Left ventricle myocardium superior (tissue), 1 donor: Measurements from ENCODE around the gene LEMD1. TPM values are rescaled to one million over a fixed set of nuclear protein-coding genes. Genes with fewer than 3 reads are reported as not detected.
A peak's percentile ranks its signal among the peaks of the same experiment; 100 is the strongest.
"Not testable (repeated sequence)": the region's sequence is repeated elsewhere in the genome, so short reads cannot be mapped to it uniquely, and the experiment has no call there.

Source experiments
- ATAC-seq: fragments of 200-7000 bp; cut with Tn5 transposase; one replicate; pipeline ENCODE4 v1.9.1; 2020; ENCODE audit warnings: mild to moderate bottlenecking, moderate library complexity
- DNase-seq: peaks from one replicate; pipeline ENCODE4 v3.0.0-alpha.2; 2020
- intact Hi-C: fragments of 100-400 bp; cut with micrococcal nuclease; formaldehyde crosslinking; loops from one replicate; pipeline ENCODE4 v1.11.0; 2022
- total RNA-seq: library from RNA; stranded (reverse); fragmentation: NEBNext Ultra II Directional; extraction: Animal tissue kit (Norgen Biotek cat#: 25700); gene quantifications from one replicate; pipeline ENCODE4 v1.2.1, GENCODE V29; 2021
- donor health status: DM: no; HTN: yes; CAD: no; lungs with severe emphysema.

Gene LEMD1
- total RNA-seq, 1 donor from 2014 or later: not detected

GRCh38 chr1:205368478-205368877 lies 53.4 kb downstream of the LEMD1 start:
- no peak for DNase-seq
- ATAC-seq: no peak
- intact Hi-C loops: no loop called here

DNA sequence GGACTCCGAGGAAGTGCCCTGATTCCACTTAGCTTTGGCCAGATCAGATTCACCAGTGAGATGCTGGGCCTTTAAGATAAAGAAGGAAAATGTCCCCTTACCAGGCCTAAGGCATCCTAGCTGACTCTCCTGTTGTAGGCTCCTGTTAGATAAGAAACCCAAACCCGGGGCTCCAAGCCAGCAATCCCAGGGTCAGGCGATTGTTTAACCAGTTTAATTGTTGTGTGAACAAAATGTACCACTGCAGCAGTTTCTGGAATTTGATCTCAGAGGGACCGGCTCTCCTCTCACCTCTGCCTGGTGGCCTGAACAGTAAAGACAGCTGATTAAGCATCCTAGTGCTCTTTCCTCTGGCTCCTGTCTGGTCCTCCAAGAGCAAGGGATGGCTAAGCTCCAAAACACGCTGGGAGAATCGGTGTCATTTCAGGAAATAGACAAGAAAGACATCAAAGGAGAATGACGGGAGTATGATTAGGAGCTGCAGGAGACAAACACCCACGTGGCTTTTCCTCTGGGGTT lies 55.9 kb downstream of the LEMD1 start:
- intact Hi-C loops: no loop called here
- no peak for DNase-seq
- peak; percentile 46 for ATAC-seq

DNA sequence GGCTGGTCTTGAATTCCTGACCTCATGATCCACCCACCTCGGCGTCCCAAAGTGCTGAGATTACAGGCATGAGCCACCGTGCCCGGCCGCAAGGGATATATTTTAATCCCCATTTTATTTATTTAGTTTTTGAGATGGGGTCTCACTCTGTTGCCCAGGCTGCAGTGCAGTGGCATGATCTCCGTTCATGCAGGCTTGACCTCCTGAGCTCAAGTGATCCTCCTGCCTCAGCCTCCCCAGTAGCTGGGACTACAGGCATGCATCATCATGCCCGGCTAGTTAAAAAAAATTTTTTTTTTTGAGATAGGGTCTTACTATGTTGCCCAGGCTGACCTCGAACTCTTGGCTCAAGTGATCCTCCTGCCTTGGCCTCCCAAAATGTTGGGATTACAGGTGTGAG lies 56.8 kb downstream of the LEMD1 start:
- DNase-seq, ATAC-seq, intact Hi-C loops: not testable (repeated sequence)

DNA sequence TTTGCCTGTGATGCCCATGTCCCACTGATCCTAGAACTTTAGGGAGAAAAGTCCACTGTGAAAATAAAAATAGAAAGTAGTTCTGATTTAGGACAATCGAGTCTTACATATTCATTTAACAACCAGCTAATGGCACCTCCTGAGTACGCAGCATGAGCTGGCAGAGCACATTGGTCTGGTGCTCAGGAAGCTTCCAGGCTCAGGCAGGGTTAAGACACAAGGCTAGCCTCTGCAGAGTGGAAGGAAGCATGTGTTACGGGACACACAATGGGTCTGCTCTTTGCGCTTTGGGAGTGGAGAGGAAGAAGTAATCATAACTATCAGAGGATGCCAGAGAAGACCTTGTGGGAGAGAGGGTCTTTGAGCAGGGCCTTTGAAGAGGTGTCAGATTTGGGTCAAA lies 61.0 kb downstream of the LEMD1 start:
- no peak for ATAC-seq
- intact Hi-C loops: no loop called here
- no peak for DNase-seq

- no peak for ATAC-seq
- intact Hi-C loops: no loop called here
- no peak for DNase-seq
These were observed 61.9 kb downstream of the LEMD1 start for GRCh38 chr1:205359771-205360565.

DNA sequence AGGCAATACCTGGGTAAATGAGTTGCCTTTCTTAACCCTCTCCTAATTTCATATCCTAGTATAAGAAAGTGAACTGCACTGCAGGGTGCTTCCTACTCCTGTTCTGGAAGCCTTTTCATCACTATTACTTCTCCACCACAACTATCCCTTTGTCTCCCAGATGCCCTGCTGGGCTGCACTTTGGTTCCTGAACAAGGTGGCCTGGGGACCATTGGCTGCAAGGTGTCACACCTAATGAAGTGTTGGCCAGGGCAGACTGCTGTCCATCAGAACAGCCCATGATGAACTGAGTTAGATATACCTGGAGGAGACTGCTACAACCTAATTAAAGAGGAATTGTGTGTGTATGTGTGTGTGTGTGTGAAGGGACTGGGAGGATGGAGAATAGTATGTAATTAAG lies 63.3 kb downstream of the LEMD1 start:
- intact Hi-C loops: no loop called here
- ATAC-seq: no peak
- DNase-seq: no peak

- intact Hi-C loops: no loop called here
- ATAC-seq (no peak), DNase-seq (no peak)
These were observed 64.3 kb downstream of the LEMD1 start for GRCh38 chr1:205357567-205357966.

GRCh38 chr1:205356440-205357139 lies 65.3 kb downstream of the LEMD1 start, which contains the start of gene KLHDC8A:
TSS of gene KLHDC8A (minus strand) at chr1:205356922. CDS start at chr1:205343604, 13,318 bp downstream.
- DNase-seq (no peak), ATAC-seq (no peak)
- intact Hi-C loops: no loop called here

DNA sequence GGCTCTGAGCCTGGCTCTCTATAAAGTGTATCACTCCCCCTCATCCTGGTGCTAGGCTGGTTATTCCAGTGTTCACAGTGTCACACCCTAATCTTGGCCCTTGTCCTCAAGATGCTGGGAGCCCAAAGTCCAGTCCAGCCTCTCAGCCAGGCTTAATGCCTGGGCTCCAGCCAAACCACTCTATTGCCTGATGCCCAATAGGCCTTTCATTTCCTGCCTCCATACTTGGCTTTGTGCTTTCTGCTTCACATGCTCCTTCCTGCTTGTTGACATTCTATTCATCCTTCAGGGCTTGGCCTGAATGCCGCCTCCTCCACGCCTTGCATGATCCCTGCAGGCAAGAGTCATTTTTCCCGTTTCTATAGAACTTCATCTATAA lies 66.8 kb downstream of the LEMD1 start:
- DNase-seq: no peak
- intact Hi-C loops: no loop called here
- peak; percentile 14 for ATAC-seq

DNA sequence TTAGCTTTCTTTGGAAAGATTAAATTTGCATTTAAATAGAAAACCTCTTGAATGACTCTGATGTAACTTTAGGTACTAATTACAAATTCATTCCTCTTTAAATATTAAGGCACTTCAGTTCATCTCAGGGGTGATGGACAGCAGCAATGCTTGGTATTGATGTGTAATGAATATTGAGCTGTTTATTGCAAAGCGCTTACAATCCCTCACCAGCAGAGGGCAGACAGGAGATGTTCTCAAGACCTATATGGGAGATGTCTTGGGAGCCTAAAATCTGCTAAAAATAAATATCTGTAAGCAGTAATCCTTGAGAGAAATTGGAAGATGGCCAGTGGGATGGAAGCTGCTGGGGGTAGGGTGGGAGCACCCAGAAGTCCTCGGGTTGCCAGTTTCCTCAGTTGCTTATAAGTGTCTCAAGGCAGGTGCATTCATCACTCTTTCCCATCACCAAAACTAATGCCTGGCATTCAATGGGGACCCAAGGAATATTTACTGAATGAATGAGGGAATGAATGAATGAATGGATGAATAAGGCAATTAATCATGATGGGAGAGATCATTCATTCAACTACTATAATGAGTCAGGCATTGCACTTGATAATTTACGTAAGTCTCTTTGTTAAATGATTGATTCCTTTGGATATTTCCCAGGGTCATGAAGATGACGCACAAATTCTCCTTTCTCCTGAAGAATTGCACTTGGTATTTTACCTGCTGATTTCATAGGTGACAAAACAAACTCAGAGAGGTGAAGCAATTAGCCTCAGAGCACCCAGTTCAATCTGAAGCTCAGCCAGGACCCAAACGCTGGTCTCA lies 67.4 kb downstream of the LEMD1 start:
- DNase-seq: no peak
- peak; percentile 56 for ATAC-seq
- intact Hi-C loops: no loop called here

DNA sequence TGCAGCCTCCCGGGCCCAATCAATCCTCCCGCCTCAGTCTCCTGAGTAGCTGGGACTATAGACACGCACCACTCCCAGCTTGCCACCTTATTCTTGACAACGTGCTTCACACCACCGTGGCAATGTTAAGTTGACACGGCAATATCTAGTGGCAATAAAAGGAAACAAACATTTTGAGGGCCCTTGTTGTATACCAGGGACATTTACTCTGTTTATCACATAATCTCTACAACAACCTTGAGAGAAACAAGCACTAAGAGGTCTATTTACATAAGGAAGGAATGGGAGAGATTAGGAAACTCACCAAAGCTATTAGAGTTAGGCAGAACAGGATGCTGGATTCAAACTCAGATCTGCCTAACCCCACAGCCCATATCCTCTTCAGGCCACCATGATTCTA lies 68.2 kb downstream of the LEMD1 start:
- DNase-seq (no peak), ATAC-seq (no peak)
- intact Hi-C loops: no loop called here

DNA sequence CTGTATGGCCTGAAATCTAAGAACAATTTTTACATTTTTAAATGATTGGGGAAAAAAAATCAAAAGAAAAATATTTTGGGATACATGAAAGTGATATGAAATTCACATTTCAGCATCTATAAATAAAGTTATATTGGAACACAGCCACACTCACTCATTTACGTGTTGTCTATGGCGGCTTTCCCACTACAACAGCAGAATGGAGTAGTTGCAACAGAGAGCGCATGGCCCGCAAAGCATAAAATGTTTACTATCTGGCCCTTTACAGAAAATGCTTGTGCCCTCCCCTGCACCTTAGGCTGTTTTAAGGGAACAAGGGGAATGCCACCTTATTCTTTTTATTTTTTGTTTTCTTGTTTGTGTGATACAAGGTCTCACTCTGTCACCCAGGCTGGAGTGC lies 68.7 kb downstream of the LEMD1 start:
- intact Hi-C loops: no loop called here
- ATAC-seq (no peak), DNase-seq (no peak)

- ATAC-seq (no peak), DNase-seq (no peak)
- intact Hi-C loops: no loop called here
These were observed 69.7 kb downstream of the LEMD1 start for GRCh38 chr1:205351984-205352713.

DNA sequence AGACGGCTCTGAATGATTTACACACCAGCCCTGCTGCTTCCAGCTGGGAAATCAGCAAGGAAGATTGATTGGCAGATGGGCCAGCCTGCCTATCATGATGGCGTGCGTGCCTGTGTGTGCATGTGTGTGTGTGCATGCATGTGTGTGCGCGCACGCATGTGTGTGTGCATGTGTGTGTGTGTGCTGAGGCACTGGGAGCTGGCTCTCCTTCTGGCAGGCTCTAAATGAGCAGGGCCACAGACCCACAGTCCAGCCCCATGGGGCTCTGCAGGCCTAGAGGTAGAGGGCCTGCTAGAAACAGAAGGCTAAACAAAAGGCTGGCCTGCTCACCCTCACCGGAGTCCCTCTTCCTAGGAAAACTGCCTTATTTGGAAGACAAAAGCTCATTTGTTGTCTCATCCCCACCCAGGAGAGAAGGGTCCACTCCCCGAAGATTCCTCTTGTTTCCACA lies 71.1 kb downstream of the LEMD1 start:
- ATAC-seq (no peak), DNase-seq (no peak)
- intact Hi-C loops: no loop called here

DNA sequence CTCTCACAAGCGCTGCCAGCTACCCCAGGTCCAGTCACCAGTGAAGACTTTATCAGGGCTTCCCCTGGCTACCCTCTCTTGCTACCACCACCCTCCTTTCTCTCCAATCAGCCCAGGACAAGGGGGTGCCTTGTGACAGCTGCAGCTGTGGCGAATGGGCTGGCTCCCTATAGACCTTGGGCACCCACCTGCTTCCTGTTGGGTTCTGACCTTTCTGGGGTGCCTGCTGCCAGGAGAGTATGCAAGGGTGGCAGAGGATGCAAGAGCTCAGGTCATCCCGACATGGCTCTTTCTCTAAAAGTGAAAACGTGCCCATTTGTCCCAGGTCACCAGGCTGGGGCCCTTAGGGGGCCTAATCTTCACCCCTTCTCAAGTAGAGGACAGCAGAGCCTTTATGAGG lies 71.7 kb downstream of the LEMD1 start:
- no peak for ATAC-seq
- intact Hi-C loops: no loop called here
- no peak for DNase-seq

DNA sequence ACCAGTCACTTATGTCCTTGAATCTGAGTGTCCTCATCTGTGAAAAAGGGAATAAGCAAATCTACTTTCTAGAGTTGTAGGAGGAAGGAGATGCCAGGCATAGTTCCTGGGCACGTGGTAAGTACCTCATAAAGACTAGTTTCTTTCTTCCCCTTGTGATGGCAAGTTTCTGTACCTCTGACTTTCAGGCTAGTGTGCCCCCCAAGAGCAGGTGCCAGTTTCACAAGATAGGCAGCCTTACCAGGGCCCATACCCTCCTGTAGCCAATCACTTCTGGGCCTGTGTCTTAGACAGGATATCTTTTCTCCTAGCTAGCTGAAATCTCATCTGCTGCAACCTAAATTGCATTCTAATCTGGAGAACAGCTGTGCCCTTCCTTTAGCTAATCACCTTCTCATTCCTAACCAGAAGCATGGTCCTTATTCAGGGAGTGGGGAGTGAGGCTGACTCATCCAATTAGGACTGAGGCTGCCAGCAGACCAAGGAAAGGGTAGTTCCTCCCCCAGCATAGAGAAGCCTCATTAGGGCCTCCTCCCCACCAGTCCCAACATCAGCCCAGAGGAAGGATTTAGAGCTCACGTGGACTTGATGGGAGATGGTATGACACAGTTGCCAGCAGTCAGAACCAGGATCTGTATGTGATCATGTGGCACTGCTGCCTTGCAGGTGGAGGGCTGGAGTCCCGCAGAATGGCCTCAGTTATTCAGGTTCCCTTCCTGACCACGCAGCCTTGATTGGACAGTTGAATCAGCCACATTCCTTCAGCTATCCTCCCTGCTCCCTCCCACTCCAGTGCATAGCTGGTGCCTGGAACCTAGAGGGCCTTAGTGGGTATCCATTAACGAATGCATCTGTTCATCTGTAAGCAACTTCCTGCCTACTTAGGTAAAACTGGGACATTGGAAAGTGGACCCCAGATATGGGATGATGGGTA lies 73.0 kb downstream of the LEMD1 start:
- intact Hi-C loops: no loop called here
- DNase-seq: no peak

DNA sequence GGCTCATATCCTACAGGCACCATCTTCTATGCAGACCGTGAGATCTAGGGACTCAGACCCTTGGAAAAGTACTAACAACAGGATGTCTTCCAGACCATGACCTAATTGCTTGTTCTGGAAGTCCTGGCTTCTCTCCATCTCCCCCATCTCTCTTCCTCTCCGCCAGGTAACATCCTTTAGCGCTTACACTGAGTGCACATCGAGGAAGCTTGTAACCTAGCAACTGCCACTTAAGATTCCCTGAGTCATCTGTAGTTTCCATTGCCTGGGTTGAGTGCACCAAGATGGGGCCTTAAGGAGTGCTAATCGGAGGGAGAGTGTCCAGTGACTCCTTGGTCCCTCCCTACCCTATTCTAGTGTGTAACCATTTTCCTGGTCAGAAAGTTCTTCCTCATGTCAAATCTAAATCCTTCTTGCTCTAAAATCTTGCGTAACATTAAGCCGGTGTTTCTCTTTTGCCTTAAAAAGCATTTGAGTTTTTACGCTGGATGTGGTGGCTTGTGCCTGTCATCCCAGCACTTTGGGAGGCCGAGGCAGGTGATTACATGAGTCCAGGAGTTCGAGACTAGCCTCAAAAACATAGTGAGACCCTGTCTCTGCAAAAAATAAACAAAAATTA lies 74.8 kb downstream of the LEMD1 start:
- ATAC-seq (no peak), DNase-seq (no peak)
- intact Hi-C loops: no loop called here

More for the DNA sequence above, 73.0 kb downstream of the LEMD1 start:
- no peak for ATAC-seq

DNA sequence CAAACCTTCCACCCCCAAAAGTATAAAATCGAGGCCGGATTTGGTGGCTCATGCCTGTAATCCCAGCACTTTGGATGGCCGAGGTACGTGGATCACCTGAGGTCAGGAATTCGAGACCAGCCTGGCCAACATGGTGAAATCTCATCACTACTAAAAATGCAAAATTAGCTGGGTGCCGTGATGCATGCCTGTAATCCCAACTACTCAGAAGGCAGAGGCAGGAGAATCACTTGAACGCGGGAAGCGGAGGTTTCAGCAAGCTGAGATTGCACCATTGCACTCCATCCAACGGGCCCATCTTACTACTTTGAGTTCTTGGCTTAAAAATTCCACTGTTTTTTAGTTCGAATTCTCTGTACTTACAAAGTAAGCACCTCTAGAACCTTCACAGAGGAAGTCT lies 76.1 kb downstream of the LEMD1 start:
- intact Hi-C loops: no loop called here
- no peak for DNase-seq
- no peak for ATAC-seq
